CMK (cell line): ENCODE results near the gene COMMD1.
A peak's percentile ranks its signal among the peaks of the same experiment; 100 is the strongest.
"Not testable (repeated sequence)": the region's sequence is repeated elsewhere in the genome, so short reads cannot be mapped to it uniquely, and the experiment has no call there.

Experiments used
- DNase-seq: peaks from one replicate; pipeline ENCODE4 v3.0.0-alpha.2; 2010; ENCODE audit warnings: low read depth

COMMD1 gene

GRCh38 chr2:61905372-61906185, at the start of gene COMMD1:
Gene COMMD1 (plus strand): TSS chr2:61905674. CDS start chr2:61905679, 5 bp downstream.
- DNase-seq = no peak

DNA sequence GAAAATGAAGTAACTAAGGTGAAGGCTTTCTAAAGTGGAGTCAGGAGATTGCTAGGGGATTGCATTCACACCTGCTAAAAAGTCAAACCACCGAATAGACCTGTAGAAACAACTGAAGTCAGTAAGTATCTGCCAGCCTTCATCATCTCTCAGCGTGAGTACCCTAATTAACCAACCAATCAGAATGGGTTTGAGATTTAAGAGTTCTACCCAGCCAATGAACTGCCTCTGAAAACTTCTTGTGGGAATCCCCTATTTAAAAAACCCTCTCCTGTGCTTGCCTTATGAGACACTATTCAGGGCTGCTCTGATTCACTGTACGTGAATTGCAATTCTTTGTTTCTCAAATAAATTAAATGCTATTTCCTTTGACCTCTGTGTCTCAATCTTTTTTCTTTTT, 48.2 kb upstream of the COMMD1 start:
- DNase-seq = no peak

GRCh38 chr2:61862085-61862484, 43.4 kb upstream of the COMMD1 start:
- no peak for DNase-seq

DNA sequence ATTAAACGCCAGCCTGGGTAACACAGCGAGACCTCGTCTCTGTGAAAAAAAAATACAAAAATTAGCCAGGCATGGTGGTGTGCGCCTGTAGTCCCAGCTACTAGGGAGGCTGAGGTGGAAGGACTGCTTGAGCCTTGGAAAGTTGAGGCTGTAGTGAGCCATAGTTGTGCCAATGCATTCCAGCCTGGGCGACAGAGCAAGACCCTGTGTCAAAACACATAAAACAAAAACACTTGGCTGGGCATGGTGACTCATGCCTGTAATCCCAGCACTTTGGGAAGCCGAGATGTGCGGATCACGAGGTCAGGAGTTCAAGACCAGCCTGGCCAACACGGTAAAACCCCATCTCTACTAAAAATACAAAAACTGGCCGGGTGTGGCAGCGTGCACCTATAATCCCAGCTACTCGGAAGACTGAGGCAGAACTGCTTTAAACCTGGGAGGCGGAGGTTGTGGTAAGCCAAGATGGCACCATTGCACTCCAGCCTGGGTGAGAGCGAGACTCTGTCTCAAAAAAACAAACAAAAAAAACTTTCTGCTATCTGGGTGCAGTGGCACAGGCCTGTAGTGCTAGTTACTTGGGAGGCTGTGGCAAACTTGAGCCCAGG, 38.9 kb upstream of the COMMD1 start:
- not testable (repeated sequence) for DNase-seq

DNA sequence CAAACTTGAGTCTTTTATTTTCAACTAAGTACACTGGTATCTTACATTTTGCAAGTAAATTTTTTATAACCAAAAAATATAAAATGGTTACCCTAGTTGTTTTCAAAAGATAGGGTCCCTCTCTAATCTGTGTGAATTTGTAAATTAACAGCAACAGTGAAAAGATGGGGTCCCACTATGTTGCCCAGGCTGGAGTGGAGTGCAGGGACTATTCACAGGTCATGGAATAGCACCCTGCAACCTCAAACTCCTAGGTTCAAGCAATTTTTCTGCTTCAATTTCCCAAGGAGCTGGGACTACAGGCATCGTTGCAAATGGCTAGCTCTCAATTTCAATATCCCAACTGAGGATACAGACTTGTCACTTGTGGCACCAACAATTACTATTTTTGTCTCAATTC, 29.1 kb upstream of the COMMD1 start:
- no peak for DNase-seq

DNA sequence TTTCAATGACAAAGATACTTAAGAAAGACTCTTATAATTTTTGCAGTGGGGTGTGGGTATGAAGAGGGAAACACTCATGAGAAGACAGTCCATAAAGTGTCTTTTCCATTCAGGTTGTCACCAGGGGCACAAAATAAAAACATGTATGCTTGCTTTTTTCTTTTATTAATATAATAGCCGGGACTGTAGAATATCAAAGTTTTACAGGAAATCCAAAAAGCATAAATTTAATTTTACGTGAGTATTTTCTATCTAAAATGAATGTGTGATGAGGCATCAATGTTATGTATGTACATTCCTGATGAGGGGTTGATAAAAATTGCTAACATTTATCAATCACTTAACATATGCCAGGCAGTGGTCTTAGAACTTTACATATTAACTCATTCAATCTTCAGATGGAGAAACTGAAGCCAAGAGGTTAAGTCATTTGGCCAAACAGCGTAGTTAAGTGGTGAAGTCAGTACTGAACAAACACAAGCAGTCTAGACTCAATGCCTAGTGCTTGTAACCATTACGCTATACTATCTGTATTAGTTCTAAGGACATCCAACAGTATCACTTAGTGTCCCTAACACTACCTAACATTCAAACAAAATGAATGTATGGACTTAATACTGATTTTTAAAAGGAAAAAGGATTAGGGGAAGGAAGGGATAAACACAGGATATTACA, 27.8 kb upstream of the COMMD1 start:
- no peak for DNase-seq

DNA sequence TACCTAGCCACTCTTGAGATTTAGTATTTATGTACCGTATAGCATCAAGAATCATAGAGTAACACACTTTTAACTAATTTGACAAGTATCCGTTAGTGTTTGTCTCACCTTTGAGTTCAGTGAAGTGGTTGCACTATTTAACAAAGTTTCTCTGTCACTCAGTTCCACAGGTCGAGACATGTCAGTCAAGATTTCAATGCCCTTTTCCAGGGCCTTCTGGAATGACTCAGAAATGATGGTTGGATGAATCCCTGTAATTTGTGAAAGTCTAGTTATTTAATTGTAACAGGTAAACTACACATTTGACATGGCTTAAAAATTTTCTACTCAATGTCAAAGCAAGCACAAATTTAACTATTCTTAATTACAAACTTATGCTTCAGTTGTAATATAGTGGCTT, 26.7 kb upstream of the COMMD1 start:
- no peak for DNase-seq

DNA sequence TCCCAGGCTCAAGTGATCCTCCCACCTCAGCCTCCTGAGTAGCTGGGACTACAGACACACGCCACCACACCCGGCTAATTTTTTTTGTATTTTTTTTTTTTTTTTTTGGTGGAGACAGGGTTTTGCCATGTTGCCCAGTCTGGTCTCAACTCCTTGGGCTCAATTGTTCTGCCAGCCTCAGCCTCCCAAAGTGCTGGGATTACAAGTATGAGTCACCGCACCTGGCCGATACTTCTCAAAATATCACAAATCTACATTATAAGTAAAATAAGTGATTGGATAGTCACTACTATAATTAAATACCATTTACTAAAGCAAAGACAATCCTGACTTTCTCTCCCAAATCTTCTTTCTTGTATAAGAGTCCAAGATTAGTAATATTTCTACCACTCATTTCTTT, 26.1 kb upstream of the COMMD1 start:
- not testable (repeated sequence) for DNase-seq

- DNase-seq = no peak
Measured at GRCh38 chr2:61882850-61883249, 22.6 kb upstream of the COMMD1 start.

DNA sequence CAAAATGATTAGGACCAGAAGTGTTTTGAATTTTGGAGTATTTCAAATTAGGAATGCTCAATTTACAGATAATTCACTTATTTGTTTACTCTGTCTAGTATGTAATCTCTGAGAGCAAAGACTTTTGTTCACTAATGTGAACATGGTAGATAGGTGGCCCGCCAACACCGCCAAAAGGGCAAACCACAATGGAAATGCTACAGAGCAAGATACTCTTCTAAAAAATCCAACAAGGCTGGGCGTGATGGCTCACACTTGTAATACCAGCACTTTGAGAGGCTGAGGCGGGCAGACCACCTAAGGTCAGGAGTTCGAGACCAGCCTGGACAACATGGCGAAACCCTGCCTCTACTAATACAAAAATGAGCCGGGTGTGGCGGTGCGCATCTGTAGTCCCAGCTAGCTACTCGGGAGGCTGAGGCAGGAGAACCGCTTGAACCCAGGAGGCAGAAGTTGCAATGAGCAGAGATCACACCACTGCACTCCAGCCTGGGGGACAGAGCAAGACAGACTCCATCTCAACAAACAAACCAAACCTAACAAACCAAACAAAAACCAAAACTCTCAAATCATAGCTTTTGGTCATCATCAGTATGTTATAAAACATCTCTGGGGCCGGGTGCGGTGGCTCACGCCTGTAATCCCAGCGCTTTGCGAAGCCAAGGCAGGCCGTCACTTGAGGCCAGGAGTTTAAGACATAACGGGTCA, 19.4 kb upstream of the COMMD1 start:
- DNase-seq = no peak

- DNase-seq = no peak
Measured at GRCh38 chr2:61887717-61888266, 17.7 kb upstream of the COMMD1 start.

- DNase-seq = peak; percentile 80
Measured at GRCh38 chr2:61888267-61889055, 17.0 kb upstream of the COMMD1 start, which contains the start of gene CCT4. Gene CCT4 (minus strand): TSS chr2:61888656. CDS start chr2:61888507, 149 bp downstream.

DNA sequence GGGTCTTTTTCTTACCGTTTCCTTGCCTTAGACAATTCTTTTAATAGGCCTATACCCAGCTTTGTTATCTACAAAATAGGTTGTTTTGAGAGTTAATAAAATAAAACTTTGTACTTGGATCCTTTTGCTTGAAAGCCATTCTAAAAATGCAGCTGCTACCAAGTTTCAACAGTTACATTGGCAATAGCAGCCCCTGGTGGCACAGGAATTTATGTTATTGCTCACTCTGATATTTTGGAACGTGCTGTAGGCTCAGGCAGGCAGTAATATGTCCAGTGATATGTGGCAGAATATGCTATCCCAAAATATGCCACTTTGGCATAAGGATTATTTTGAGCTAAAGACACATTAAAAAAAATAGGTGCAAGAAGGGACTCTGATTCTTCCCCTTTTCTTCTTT, 6.7 kb upstream of the COMMD1 start:
- DNase-seq = no peak

GRCh38 chr2:61900281-61900680, 5.2 kb upstream of the COMMD1 start:
- DNase-seq = no peak

DNA sequence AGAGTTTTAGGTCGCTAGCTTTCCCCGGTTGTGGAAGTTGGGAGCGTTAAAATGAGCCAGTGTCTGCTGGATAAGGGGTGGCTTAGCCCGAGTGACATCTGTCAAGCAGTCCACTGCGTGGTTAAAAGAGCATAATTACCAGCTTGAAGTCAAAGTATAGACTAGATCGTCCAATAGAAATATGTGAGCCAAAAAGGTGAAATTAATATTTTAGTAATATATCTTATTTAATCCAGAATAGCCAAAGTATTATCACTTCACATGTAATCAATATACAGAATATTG, 654 bp downstream of the COMMD1 start:
- no peak for DNase-seq

DNA sequence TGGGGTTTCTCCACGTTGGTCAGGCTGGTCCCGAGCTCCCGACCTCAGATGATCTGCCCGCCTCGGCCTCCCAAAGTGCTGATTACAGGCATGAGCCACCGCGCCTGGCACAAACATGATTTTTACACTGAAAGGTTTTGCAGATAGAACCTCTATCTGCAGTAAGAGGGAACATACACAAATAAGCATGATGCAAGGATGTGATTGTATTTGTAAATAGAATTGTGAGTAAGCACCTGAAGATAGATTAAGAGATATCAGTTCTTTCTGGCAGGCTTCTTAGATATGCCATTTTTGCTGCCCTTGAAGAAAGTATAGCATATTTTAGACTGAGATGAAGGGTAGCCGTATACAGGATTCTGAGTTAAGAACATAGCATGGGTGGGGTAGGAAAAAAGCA, 3.6 kb downstream of the COMMD1 start:
- DNase-seq = no peak

- no peak for DNase-seq
Measured at GRCh38 chr2:61910603-61911002, 5.1 kb downstream of the COMMD1 start.

DNA sequence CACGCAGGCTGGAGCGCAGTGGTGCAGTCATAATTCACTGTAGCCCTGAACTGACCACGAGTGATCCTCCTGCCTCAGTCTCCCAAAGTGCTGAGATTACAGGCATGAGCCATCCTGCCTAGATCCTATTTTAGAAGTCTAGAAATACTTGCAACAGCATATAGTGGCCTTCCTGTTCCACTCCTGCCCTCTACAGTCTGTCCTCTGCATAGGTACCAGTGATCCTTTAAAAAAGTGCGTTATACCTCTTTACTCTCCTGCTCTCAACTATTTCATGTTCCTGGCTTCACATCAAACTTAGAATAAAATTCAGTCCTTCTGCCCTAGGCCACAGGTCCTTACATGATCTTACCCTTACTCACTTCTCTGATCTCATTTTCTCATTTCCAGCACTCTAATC, 6.0 kb downstream of the COMMD1 start:
- no peak for DNase-seq

DNA sequence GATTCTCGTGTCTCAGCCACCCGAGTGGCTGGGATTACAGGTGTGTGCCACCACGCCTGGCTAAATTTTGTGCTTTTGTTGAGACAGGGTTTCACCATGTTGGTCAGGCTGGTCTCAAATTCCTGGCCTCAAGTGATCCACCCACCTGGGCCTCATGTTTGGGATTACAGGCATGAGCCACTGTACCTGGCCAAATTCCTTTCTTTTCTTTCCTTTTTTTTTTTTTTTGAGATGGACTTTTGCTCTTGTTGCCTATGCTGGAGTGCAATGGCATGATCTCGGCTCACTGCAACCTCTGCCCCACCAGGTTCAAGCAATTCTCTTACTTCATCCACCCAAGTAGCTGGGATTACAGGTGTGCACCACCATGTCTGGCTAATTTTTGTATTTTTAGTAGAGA, 9.3 kb downstream of the COMMD1 start:
- not testable (repeated sequence) for DNase-seq

DNA sequence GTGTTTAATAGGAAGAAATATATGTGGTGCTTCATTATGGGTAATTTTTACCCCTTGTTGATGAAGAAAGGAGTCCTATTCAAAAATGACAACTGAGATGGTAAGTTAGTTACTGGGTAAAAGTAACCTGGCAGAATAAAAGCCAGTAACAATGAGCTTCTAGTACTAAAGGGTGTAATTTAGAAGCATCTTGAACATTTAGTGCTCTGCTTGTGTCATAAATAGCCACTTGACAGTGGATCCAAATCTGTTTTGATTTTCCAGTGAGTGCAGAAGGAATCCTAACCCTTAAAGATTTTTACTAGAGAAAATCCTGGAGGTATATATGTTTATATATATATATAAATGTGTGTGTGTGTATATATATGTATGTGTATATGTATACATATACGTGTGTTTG, 15.1 kb downstream of the COMMD1 start:
- no peak for DNase-seq

DNA sequence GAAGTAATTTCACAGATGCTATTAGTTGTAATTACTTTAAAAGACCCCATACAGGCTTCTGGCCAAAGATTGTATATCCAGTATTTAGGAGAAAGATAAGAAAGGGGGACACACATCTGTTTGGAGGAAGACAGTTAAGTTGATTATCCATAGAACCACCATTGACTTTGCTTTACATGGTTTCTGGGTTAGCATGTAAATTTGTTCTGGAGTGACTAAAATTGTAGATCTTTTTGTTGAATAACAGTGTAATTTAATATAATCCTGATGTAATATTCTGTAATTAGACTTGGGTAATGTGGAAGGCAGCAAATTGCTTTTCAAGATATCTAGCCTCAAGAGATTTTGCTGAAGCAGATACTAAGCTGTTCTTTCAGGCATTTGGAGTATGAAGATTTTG, 17.2 kb downstream of the COMMD1 start:
- DNase-seq = no peak
